ENCODE results near the gene GSC2. TPM values are rescaled to one million over a fixed set of nuclear protein-coding genes. Genes with fewer than 3 reads are reported as not detected.

Gene GSC2
- polyA plus RNA-seq, 4 donors, result not detected

DNA sequence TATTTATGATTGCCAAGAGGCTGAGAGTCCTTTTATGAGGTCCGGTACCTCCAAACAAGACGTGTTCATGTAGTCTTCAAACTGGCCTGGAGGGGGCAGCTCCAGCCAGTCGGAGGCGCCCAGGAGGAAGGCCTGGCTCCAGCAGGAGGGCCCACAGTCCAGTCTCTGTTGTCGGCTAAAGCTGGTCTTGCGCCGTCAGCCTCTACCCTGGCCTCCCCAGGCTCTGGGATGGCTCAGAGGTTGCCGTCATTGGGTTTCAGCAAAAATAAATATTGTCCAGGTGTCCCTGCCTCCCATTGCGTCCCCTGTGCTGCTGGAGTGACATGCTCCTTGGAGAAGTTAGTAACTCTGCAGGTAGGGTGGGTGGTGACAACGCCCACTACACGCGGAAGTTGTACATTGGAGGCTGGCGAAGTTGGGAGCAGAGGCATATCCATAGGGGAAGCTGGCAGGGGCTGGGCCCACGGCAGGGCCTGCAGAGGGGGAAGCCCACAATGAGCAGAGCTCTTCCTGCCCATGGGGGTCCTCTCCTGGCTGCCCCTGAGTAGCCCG is 29.5 kb upstream of the GSC2 start:
- no peaks in the 10 kb centered on the region for H3K9me3 ChIP-seq (ENCODE audit: control insufficient read depth in 2 of 2, insufficient read depth in 1 of 2, low read depth in 1 of 2, low read length in 1 of 2)
- 13 to 31% (median 29%) methylated on average over 15 of the region's 15 CpGs for WGBS, 3 donors
- DNase-seq, result peak; percentile 85 to 92
- peaks cover 2 to 35% (median 3%) of the 10 kb centered on the region in 3 donors for H3K4me1 ChIP-seq (ENCODE audit: control insufficient read depth in 3 of 3, insufficient read depth in 2 of 3, low read depth in 1 of 3, low read length in 2 of 3)
- peak overlapping the region; percentile 83 to 100 (median 89) for H3K27ac ChIP-seq (ENCODE audit: low read depth in 1 of 3, low read length in 2 of 3)
- no peaks in the 10 kb centered on the region for H3K27me3 ChIP-seq (ENCODE audit: control insufficient read depth in 3 of 3, insufficient read depth in 3 of 3, low read length in 3 of 3)
- no peak for FAIRE-seq
- peak overlapping the region in 2 of 3 donors; percentile 80 to 92 for H3K4me3 ChIP-seq (ENCODE audit: low read depth in 1 of 3, low read length in 3 of 3)
- peaks cover 0 to 31% (median 0%) of the 10 kb centered on the region in 3 donors for H3K36me3 ChIP-seq (ENCODE audit: control insufficient read depth in 3 of 3, insufficient read depth in 2 of 3, low read depth in 1 of 3, low read length in 3 of 3)

- peak; percentile 94 to 97 for DNase-seq
- Histone ChIP-seq H3K27me3 (ENCODE audit: control insufficient read depth in 3 of 3, insufficient read depth in 3 of 3, low read length in 3 of 3) (no peaks in the 10 kb centered on the region), H3K36me3 (ENCODE audit: control insufficient read depth in 3 of 3, insufficient read depth in 2 of 3, low read depth in 1 of 3, low read length in 3 of 3) (peaks cover 0 to 38% (median 0%) of the 10 kb centered on the region in 3 donors), H3K9me3 (ENCODE audit: control insufficient read depth in 2 of 2, insufficient read depth in 1 of 2, low read depth in 1 of 2, low read length in 1 of 2) (no peaks in the 10 kb centered on the region), H3K27ac (ENCODE audit: low read depth in 1 of 3, low read length in 2 of 3) (peak within 1 kb of the TSS; percentile 91 to 100 (median 98)), H3K4me1 (ENCODE audit: control insufficient read depth in 3 of 3, insufficient read depth in 2 of 3, low read depth in 1 of 3, low read length in 2 of 3) (peaks cover 3 to 42% (median 3%) of the 10 kb centered on the region in 3 donors), H3K4me3 (ENCODE audit: low read depth in 1 of 3, low read length in 3 of 3) (peak within 1 kb of the TSS; percentile 80 to 92 (median 80))
- 0 to 1% (median 1%) methylated on average over 62 to 86 of the region's 86 CpGs for WGBS, 3 donors
- FAIRE-seq, result no peak
These were observed 28.8 kb upstream of the GSC2 start, which contains the start of gene SLC25A1 for GRCh38 chr22:19178657-19179496. Gene SLC25A1, minus strand, starts transcription at chr22:19178736. Its CDS starts 63 bp downstream, at chr22:19178673.

DNA sequence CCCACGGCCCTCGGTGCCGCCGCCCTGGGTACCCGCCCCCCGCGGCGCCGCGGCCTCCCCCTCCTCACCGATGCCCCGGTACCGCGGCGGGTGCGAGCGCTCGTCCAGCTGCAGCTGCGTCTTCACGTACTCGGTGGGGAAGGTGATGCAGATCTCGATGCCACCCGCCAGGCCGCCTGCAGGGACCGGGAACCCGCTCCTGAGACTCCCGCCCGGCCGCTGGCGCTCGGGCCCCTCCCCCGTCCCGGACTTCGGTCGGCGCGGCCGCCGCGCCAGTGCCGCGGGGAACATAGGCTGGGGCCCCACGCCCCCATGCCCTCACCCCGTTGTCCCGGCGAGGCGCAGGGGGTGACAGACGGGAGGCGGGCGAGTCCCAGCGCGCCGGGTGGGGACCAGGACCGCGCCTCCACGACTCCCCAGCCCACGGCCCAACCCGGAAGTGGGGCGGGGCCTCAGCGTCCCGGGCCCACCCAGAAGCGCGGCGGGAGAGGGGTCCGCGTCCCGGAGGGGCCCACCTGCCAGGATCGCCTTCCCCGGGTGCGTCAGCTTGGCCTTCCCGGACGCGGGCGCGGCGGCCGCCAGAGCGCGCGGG is 28.1 kb upstream of the GSC2 start:
- Histone ChIP-seq H3K9me3 (ENCODE audit: control insufficient read depth in 2 of 2, insufficient read depth in 1 of 2, low read depth in 1 of 2, low read length in 1 of 2) (no peaks in the 10 kb centered on the region), H3K4me1 (ENCODE audit: control insufficient read depth in 3 of 3, insufficient read depth in 2 of 3, low read depth in 1 of 3, low read length in 2 of 3) (peaks cover 3 to 49% (median 9%) of the 10 kb centered on the region in 3 donors), H3K27ac (ENCODE audit: low read depth in 1 of 3, low read length in 2 of 3) (peak overlapping the region; percentile 91 to 98 (median 94)), H3K27me3 (ENCODE audit: control insufficient read depth in 3 of 3, insufficient read depth in 3 of 3, low read length in 3 of 3) (no peaks in the 10 kb centered on the region), H3K36me3 (ENCODE audit: control insufficient read depth in 3 of 3, insufficient read depth in 2 of 3, low read depth in 1 of 3, low read length in 3 of 3) (peaks cover 0 to 45% (median 0%) of the 10 kb centered on the region in 3 donors), H3K4me3 (ENCODE audit: low read depth in 1 of 3, low read length in 3 of 3) (peak overlapping the region; percentile 61 to 92 (median 80))
- DNase-seq (peak; percentile 79 to 92), FAIRE-seq (no peak)
- 0 to 1% (median 1%) methylated on average over 50 to 80 of the region's 80 CpGs for WGBS, 3 donors

DNA sequence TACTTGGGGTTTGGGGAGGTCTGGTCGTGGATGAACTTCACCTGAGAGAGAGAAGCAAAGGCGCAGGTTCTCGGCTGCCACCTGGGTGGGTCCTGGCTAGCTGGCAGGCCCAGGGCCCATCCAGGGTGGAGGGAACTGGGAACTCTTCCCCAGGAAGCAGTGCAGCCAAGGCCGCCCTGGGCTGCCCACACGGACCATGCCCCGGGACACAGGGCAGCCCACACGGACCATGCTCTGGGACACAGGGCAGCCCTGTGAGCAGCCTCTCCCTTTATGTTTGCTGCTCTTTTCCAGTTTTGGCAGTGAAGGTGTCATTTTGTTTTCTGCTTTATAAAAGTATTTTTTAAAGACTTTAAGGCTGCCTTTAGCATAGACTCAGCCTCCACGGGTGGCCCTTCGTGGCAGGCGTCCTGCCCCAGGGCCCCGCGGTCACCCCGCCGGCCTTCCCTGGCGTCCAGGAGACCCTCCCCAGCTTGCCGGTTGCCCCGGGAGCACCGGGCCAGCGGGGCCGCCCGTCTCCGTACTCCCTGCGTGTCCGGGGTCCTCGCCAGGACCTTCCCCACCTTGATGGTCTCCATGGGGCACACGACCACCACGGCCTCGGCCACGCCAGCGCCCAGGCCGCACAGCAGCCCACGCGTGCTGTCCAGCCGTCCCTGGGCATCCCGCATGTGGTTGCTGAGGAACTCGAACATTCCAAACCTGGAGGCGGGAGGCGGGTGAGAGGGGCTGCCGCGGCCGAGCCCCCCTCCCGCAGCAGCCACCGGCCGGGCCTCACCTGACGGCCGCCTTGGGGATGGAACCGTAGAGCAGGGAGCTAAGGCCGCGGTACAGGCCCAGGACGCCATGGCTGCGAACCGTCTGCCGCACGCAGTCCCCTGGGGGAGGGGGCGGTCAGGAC is 27.3 kb upstream of the GSC2 start:
- Histone ChIP-seq H3K4me1 (ENCODE audit: control insufficient read depth in 3 of 3, insufficient read depth in 2 of 3, low read depth in 1 of 3, low read length in 2 of 3) (peaks cover 7 to 57% (median 13%) of the 10 kb centered on the region in 3 donors), H3K4me3 (ENCODE audit: low read depth in 1 of 3, low read length in 3 of 3) (peak overlapping the region; percentile 61 to 92 (median 80))
- peak; percentile 36 to 58 for DNase-seq

DNA sequence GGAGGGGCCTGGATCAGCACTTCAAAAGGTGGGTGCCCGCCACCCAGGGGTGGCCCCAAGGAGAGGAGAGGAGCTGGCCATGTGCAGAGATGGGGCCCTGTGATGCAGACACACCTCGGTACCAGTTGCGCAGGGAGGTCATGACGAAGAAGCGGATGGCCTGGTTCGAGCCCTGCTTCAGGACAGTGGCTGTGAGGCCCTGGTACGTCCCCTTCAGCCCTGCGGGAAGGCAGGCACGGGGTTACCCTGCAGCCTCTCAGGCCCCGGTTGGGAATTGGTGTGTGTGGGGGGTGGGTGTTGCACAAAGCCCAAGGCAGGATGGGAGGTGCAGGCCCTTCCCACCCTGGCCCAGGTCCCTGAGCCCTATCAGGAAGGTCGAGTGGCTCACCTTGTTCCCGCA is 26.6 kb upstream of the GSC2 start:
- Histone ChIP-seq H3K4me3 (ENCODE audit: low read depth in 1 of 3, low read length in 3 of 3) (peak overlapping the region in 2 of 3 donors; percentile 61 to 92), H3K27me3 (ENCODE audit: control insufficient read depth in 3 of 3, insufficient read depth in 3 of 3, low read length in 3 of 3) (no peaks in the 10 kb centered on the region), H3K27ac (ENCODE audit: low read depth in 1 of 3, low read length in 2 of 3) (peak overlapping the region in 2 of 3 donors; percentile 53 to 94), H3K36me3 (ENCODE audit: control insufficient read depth in 3 of 3, insufficient read depth in 2 of 3, low read depth in 1 of 3, low read length in 3 of 3) (peaks cover 0 to 50% (median 0%) of the 10 kb centered on the region in 3 donors), H3K9me3 (ENCODE audit: control insufficient read depth in 2 of 2, insufficient read depth in 1 of 2, low read depth in 1 of 2, low read length in 1 of 2) (no peaks in the 10 kb centered on the region), H3K4me1 (ENCODE audit: control insufficient read depth in 3 of 3, insufficient read depth in 2 of 3, low read depth in 1 of 3, low read length in 2 of 3) (peaks cover 10 to 59% (median 15%) of the 10 kb centered on the region in 3 donors)
- DNase-seq, result peak in 1 of 2 donors; percentile 5
- FAIRE-seq, result no peak
- whole genome bisulfite sequencing, 3 donors, result 70 to 77% (median 75%) methylated on average over 12 of the region's 12 CpGs

More for the DNA sequence above, 27.3 kb upstream of the GSC2 start:
- peak overlapping the region; percentile 91 to 98 (median 94) for H3K27ac ChIP-seq (ENCODE audit: low read depth in 1 of 3, low read length in 2 of 3)
- no peaks in the 10 kb centered on the region for H3K9me3 ChIP-seq (ENCODE audit: control insufficient read depth in 2 of 2, insufficient read depth in 1 of 2, low read depth in 1 of 2, low read length in 1 of 2)
- WGBS, 3 donors, result 14 to 26% (median 24%) methylated on average over 45 to 55 of the region's 55 CpGs
- no peaks in the 10 kb centered on the region for H3K27me3 ChIP-seq (ENCODE audit: control insufficient read depth in 3 of 3, insufficient read depth in 3 of 3, low read length in 3 of 3)
- no peak for FAIRE-seq
- H3K36me3 ChIP-seq (ENCODE audit: control insufficient read depth in 3 of 3, insufficient read depth in 2 of 3, low read depth in 1 of 3, low read length in 3 of 3), result peaks cover 0 to 50% (median 0%) of the 10 kb centered on the region in 3 donors

- no peaks in the 10 kb centered on the region for H3K27me3 ChIP-seq (ENCODE audit: control insufficient read depth in 3 of 3, insufficient read depth in 3 of 3, low read length in 3 of 3)
- no peak for FAIRE-seq
- peak overlapping the region in 1 of 3 donors; percentile 61 for H3K4me3 ChIP-seq (ENCODE audit: low read depth in 1 of 3, low read length in 3 of 3)
- WGBS, 3 donors, result 69 to 79% (median 76%) methylated on average over 10 to 12 of the region's 12 CpGs
- H3K4me1 ChIP-seq (ENCODE audit: control insufficient read depth in 3 of 3, insufficient read depth in 2 of 3, low read depth in 1 of 3, low read length in 2 of 3), result peaks cover 10 to 59% (median 15%) of the 10 kb centered on the region in 3 donors
- DNase-seq, result peak in 1 of 2 donors; percentile 6
- no peak overlapping the region for H3K27ac ChIP-seq (ENCODE audit: low read depth in 1 of 3, low read length in 2 of 3)
- peaks cover 0 to 50% (median 0%) of the 10 kb centered on the region in 3 donors for H3K36me3 ChIP-seq (ENCODE audit: control insufficient read depth in 3 of 3, insufficient read depth in 2 of 3, low read depth in 1 of 3, low read length in 3 of 3)
- H3K9me3 ChIP-seq (ENCODE audit: control insufficient read depth in 2 of 2, insufficient read depth in 1 of 2, low read depth in 1 of 2, low read length in 1 of 2), result no peaks in the 10 kb centered on the region
These were observed 26.1 kb upstream of the GSC2 start for GRCh38 chr22:19176175-19176643.

DNA sequence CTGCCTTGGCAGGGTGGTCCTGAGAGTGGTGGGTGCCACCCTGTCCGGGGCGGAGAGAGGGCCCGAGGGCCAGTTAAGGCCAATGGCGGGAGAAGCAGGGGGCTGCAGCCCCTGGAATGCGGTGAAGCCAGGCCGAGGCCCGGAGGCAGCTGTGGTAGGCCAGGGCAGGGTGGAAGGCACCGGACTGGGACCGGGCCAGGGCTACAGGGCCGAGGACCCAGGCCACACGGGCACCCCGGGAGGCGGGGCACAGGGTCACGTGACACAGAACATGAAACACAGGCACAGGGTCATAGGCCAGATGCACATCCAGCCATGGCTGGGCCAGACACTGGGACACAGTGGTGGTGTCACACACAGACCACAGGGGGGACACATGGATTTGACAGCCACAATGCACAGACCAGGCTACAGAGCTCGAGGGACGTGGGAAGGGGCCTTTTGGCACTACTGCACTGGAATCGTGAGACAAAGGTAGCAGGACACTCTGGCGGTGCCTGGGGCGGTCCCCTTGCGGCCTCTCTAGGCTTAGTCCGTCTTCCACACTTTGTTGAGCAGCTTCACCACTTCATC is 25.6 kb upstream of the GSC2 start:
- DNase-seq, result peak in 1 of 2 donors; percentile 10

More for the DNA sequence above, 25.6 kb upstream of the GSC2 start:
- FAIRE-seq, result no peak
- Histone ChIP-seq H3K36me3 (ENCODE audit: control insufficient read depth in 3 of 3, insufficient read depth in 2 of 3, low read depth in 1 of 3, low read length in 3 of 3) (peaks cover 0 to 50% (median 0%) of the 10 kb centered on the region in 3 donors), H3K4me3 (ENCODE audit: low read depth in 1 of 3, low read length in 3 of 3) (no peak overlapping the region), H3K4me1 (ENCODE audit: control insufficient read depth in 3 of 3, insufficient read depth in 2 of 3, low read depth in 1 of 3, low read length in 2 of 3) (peaks cover 10 to 62% (median 15%) of the 10 kb centered on the region in 3 donors), H3K27ac (ENCODE audit: low read depth in 1 of 3, low read length in 2 of 3) (no peak overlapping the region), H3K27me3 (ENCODE audit: control insufficient read depth in 3 of 3, insufficient read depth in 3 of 3, low read length in 3 of 3) (peaks cover 0 to under 1% (median 0%) of the 10 kb centered on the region in 3 donors), H3K9me3 (ENCODE audit: control insufficient read depth in 2 of 2, insufficient read depth in 1 of 2, low read depth in 1 of 2, low read length in 1 of 2) (no peaks in the 10 kb centered on the region)
- WGBS, 3 donors, result 63 to 74% (median 67%) methylated on average over 19 to 21 of the region's 21 CpGs

Measured in small intestine (tissue), 7 donors.